GM21576 (cell line): Measurements from ENCODE around the gene CLEC19A.

Experiments used
- ATAC-seq: cut with Tn5 transposase; IDR thresholded peaks from one replicate; pipeline ENCODE4 v1.9.1; 2021; ENCODE audit warnings: mild to moderate bottlenecking, moderate library complexity; ENCODE audit not compliant: unreplicated experiment

The CLEC19A gene

DNA sequence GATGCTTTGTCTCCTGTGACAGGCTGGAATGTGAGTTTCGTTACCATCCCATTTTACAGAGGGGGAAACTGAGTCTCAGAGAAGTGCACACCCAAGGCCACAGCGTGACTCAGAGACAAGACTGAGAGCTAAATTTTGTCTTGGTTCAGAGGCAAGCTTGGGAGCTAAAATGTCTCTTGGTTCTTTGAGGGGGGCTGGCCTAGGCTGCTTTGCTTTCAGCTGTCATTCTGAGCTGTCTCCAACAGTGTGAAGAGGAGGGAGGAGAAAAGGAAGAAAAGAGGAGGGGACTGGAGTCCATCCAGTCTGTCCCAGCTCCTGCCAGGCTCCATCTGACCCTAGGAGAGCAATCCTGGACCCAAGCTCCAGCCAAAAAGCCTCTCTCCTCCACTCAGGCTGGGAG, at the start of gene CLEC19A:
Gene CLEC19A, plus strand, starts transcription at position 301 of the 400 bp plus-strand sequence. CDS start 121 bp downstream, outside the sequence.
- ATAC-seq: no peak

DNA sequence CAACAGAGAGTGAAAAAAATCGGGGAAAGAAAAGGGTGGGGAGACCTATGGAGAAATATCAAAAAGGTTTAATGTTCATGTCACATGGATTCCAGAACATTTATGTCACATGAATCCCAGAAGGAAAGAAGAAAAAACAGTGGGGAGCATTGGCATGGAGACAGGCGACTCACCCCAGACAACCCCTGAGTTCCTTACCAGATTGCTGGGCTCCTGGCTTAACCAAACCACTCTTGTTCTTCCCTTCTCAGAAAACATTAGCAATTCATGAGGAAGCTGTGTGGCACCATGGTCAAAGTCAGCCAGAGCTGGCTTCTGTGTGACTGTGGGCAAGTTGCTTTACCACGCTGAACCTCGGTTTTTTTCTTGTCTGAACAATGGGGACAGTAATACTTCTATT, 49.6 kb upstream of the CLEC19A start:
- ATAC-seq: no peak

DNA sequence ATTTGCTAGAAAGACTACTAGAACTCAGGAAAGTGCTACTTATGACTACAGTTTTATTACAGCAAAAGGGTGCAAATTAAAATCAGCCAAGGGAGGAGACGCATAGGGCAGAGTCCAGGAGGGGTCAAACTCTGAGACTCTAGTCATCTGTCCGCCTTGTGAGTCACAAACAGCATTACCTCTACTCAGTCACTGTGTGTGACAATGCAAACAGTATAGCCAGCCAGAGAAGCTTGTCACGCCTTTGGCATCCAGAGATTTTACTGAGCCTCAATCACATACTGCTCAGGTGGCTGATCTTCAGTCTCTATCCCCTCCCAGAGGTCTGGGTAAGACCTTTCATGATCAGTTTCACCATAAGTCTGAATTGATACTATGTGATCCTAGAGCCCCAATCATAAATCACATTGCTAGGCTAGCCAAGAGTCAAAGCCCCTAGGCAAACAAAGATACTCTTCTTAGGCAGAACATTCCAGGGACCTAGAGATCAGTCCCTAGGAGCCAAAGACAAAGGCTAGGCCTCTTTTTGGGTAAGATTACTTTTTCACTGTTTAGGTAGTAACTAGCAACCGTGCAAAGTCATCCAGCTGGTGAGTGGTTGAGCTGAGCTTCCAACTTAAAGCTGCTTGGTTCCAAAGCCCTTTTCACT, 48.8 kb upstream of the CLEC19A start:
- no peak for ATAC-seq

DNA sequence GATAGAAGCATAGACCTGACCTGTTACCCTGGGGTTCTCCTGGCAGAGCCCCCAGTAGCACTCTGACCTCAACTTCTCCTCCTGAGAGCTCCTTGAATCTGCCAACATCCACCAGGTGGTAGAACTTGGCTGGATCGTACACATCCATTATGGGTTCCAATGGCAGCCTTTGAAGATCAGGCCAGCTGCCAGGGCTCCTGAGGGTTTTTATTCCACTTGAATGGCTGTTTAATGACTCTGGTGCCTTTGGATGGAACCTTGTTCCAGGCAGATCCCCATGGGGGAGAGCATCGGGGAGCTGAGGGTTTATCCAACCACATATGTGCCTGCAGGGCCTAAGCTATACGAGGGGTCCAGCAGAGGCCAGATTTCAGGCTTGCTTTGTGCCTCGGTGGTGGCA, 47.1 kb upstream of the CLEC19A start:
- ATAC-seq: no peak

DNA sequence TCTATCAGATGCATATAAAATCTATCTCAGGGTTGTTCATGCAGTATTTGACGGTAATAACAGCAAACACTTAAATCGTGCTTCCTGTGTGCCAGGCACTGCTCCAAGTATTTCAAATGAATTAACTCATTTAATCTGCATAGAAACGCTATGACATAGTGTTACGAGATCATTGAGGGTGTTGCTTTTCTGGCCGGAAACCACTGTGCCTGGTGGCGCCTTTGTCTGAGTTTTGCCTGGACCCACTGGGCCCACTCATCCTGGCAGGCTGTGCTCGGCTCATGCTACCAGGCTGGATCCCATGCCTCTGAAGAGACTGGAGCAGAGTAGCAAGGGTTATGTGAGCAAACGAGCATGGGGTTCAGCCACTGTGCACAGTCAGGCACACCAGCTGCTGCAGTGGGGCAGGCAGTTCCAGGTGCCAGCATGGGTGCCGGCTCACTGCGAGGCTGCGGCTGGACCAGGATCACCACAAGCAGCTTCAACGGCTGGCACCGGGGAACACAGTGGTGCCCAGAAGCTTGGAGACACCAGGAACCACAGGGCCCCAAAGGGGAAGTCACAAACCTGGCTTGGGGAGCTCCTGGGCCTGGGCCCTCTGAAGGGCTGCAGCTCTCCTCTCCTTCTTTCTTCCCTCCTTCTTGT, 45.9 kb upstream of the CLEC19A start:
- no peak for ATAC-seq

DNA sequence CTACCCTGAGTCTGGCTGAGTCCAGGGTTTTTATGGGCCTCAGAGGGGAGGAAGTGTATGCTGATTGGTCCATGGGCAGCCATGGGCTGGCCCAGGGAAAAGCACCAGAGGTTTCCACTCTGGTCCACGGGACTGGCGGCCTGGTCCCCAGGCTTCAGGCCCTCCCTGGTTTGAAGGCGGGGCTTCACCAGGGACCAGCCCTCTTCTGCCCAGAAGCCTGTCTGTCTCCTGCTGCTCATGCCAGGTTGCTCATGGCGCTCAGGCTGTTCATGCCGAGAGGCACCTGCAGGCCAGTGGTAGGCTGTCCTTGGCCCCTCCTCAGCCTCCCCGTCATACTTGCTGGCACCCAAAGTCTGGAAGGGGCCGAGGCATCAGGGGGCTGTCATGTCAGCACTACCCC, 45.0 kb upstream of the CLEC19A start:
- no peak for ATAC-seq

DNA sequence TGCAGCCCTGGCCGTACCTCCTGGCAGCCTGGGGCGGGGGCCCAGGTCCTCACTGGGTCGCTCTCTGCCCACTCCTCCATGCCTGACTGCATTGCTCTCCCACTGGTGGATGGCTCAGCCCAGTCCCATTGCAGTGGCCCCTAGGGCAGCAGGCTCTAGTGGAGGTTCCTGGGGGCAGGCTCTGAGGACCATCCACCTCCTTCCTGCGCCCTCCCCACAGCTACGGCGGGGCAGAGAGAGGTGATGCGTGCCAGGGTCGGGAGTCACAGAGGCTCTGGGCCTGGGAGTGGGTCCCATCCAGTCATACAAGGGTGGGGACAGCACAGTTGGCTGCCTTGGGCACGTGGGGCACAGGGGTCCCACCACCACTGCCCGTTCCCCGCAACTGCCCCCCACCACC, 44.0 kb upstream of the CLEC19A start:
- no peak for ATAC-seq

DNA sequence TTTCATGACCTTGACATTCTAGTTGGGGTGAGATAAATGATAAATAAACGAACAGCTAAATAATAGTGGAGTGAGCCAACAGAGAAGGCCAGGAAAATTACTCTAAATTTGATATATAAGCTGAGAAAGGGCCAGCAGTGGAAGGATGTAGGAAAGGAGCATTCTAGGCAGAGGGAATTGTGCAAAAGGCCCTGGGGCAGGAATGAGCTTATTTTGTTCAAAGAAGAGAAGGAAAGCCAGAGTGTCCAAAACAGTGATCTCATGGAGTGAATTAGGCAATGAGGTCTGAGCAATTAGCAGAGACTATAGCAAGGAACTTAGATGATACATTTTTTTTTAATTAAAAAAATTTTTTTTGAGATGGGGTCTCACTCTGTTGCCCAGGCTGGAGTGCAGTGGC, 43.3 kb upstream of the CLEC19A start:
- ATAC-seq: no peak

DNA sequence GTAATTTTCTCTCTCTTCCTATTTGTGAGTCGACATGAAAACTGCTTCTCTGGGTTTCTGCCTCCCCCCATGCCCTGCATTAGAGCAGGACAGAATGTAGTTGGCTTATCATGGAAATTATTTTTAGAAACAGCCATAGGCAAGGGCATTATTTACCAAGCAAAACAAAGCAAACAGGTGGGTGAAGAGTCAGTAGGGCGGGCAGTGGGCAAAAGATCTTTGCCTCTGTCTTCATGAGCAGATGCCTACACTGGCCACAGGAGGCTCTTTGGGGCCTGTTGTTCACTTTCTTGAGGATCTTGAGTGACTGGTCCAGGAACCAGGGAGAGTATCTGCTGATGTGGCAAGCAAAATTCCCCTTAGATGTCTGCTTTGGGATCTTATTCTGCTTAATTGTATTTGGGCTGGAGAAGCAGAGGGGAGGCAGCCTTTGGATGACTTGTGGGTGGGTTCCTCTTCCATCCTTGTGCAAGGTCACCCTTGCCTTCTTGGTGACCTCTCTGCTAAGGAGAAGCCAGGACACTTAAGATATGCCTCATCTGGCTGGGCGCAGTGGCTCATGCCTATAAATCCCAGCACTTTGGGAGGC, 42.5 kb upstream of the CLEC19A start:
- ATAC-seq: no peak

DNA sequence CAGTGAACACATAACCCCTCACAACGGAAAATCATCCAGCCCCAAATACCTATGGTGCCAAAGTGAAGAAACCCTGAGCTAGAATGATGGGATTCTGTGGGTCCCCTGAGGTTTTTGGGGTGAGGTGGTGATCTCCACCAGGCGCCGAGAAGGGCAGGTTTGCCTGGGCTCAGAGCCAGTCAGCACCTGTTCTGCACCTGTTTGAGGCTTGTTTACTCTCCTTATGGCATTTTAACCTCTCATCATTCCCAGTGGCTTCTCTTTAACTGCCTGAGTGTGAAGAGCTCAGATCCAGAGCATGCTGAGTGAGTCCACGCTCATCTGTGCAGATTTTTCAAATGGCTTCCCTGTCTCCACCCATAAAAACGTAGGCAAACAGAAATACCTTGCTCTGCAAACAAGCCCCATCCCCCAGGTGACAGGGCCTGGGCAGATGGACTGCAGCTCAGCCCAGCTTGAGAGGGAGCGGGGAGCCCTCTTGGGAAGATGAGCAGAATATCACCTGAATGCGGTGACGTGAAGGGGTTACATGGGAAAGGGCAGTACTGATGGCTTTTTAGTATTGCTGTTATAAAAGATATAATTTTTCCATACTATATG, 40.1 kb upstream of the CLEC19A start:
- no peak for ATAC-seq

DNA sequence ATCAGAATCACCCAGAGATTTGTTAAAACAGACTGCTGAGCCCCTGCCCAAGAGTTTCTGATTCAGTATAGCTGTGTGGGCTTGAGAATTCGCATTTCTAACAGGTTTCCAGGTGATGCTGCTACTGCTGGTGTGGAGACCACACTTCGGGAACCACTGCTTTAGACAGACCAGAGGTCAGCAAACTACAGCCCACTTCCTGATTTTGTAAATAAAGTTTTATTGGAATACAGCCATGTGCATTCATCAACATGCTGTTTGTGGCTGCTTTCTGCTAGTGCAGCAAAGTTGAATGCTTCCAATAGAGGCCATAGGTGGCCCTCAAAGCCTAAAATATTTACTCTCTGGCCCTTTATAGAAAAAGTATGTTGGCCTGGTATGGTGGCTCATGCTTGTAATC, 32.6 kb upstream of the CLEC19A start:
- no peak for ATAC-seq

DNA sequence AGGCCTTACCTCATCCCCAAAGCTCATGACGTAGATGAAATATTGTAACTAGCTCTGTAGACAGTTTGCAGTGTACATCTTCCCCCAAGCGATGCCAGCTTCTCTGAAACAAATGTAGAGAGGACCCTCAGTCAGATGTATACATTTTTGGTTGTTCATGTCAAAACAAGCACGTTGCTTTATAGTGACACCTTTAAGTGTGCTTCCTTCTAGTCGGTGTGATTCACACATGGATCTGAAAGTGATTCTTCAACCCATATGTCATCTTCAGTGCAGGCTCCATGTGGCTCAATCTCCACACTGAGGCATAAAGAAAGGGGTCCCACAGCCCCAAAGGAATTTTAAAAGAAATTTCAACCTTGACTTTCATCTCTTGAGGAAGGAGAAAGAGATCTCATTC, 30.9 kb upstream of the CLEC19A start:
- ATAC-seq: no peak

DNA sequence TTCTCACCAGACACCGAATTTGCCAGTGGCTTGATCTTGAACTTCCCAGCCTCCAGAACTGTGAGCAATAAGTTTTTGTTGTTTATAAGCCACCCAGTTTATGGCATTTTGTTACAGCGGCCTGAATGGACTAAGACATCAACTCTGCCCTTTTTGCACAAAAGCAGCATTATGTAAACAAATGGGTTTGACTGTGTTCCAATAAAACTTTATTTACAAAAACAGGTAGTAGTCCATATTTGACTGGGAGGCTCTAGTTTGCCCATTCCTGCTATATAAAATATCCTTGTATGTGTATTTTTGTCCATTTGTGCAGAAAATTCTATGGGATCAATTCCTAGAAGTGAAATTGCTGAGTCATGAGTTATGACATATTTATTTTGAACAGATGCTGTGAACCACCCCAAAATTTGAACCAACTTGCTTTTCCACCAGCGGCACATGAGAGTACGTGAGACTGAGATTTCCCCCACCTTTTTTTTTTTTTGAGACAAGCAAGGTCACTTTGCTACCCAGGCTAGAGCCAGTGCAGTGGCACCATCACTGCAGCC, 21.3 kb upstream of the CLEC19A start:
- ATAC-seq: no peak

DNA sequence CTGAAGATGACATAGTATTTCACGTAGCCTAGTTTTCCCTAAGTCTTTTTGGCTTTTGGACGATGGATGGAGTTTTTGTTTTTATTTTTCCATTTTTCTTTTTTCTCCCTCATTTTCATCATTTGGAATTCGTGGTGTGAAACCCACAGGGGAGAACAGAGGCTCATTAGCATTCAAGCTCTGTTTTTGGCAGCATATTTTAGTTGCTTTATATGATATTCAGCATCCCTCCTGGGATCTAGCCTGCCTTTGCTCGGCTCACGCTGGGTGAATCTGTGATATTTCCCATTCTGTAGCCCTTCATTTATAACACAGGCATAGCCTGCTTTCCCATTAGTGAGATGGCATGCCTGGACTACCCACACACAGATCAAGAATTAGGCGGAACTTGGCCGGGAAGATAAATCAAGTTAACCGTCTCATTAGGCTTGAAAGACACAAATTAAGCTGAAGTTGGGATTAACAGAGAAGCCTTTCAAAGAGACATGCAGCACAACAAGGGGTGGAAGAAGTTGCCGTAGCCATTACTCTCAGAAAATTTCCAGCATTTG, 20.1 kb upstream of the CLEC19A start:
- no peak for ATAC-seq

DNA sequence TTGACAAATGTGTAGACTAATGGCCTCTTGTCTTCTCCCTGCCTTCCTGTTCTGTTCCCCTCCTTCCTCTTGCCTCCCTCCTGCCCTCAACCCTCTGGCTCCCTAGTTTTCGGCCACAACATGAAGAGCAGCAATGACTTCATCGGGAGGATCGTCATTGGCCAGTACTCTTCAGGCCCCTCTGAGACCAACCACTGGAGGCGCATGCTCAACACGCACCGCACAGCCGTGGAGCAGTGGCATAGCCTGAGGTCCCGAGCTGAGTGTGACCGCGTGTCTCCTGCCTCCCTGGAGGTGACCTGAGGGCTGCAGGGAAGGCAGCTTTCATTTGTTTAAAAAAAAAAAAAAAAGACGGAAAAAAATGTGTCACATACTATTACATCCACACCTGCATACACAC, 18.8 kb upstream of the CLEC19A start:
- no peak for ATAC-seq

DNA sequence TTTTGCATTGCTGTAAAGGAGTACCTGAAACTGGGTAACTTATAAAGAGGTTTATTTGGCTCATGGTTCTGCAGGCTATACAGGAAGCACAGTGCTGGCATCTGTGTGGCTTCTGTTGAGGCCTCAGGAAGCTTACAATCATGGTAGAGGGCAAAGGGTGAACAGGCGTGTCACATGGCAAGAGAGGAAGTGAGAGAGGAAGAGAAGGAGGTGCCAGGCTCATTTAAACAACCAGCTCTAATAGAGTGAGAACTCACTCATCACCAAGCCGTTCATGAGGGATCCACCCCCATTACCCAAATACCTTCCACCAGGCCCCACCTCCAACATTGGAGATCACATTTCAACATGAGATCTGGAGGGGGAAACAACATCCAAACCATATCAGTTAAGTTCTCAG, 16.4 kb upstream of the CLEC19A start:
- no peak for ATAC-seq

DNA sequence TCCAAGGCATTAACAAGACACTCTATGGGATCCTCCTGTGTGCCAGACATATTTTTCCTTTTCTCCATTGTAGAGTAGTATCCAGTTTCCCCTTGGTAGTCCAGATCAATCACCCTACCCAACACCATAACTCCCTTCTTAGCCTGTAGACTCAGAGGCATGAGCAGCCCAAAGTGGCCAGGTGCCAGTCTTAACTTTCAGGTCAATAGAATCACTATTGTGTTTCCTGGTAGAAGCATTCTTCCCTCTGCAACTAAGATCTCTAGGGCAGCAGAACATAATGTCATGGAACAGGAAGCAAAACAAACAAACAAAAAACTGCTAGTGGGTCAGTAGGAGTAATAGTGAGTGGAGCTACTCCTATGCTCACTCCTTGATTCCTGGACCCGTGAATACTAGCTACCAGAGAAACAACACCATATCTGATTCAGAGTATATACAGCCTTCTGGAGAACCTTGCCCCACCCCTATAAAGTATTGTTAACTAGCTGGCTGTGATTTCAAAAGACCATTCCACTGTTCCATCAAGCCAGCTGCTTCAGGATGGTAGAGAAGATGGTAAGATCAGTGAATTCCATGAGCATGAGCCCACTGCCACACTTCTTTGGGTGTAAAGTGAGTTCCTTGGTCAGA, 11.2 kb upstream of the CLEC19A start:
- no peak for ATAC-seq

DNA sequence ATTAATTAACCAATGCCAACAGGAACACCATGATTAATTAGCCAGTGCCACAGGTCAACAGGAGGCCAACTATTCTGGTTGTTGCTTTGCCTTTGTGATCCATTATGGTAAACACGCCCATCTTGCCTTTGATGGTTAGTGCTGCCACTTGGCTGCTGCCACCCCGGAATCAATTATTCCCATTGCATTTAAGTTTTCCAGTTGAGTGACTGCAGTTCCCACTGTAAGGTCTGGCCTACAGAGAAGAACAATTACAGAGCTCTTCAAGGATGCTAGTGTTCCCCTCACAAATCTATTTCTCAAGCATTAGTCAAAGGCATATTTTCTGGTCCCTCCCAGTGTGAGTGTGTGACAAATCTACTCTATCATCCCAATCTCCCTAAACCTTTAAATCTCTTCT, 7.1 kb upstream of the CLEC19A start:
- no peak for ATAC-seq

DNA sequence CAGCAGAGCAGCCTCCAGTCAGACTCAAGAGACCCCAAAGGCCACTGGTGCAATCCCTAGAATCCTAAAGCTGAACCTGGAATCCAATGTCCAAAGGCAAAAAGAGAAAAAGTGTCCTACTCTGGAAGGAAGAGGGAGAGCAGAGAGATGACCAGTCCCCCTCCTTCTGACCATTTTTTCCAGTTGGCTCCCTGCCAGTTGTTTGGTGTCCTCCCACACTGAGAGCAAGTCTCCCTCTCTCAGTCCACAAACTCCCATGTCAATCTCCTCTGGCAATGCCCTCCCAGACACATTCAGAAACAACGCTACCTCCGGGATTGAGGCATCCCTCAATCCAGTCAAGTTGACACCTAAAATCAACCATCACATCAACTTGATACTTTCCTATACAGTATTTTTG, 4.3 kb upstream of the CLEC19A start:
- no peak for ATAC-seq

DNA sequence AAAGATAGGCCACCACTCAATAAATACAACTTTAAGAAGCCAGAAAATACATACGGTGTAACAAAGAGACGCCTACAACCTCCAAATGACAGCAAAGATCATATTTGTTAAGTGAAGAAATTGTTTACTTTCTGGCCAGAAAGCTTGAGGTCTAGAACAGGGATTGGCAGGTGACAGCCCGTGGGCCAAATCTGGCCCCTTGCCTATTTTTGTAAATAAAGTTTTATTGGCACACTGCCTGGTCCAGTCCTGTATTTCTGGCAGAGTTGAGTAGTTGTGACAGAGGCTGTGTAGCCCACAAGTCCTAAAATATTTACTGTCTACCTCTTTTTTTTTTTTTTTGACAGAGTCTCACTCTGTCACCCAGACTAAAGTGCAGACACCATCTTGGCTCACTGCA, 3.4 kb upstream of the CLEC19A start:
- no peak for ATAC-seq

DNA sequence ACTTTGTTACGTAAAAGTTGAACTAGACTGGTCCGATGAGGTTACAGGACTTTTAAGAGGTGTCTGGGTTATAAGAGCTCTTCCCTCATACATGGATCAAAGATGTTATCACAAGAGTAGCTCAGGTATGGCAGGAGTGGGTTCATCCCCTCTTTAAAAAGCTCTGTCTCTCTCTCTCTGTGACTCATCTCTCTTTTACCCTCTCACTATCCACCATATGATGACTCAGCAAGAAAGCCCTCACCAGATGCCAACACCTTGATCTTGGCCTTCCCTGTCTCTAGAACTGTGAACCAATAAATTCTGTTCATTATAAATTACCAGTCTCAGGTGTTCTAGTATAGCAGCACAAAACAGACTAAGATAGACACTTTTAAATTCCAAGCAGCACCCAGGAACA, 1.9 kb upstream of the CLEC19A start:
- ATAC-seq: no peak
